IPS DF 6.9 (cell line): ENCODE results near the gene PIGT.
A peak's percentile ranks its signal among the peaks of the same experiment; 100 is the strongest.

Experiments used
- DNase-seq: peaks from one replicate; pipeline ENCODE4 v3.0.0-alpha.2; 2013; ENCODE audit warnings: low read depth, low spot score
- H3K27ac ChIP-seq: one replicate; pipeline ENCODE4 v1.5.1; 2013; ENCODE audit warnings: low read length, control low read depth
- H3K27me3 ChIP-seq: 2 replicates; pipeline ENCODE4 v1.6.1; 2013; ENCODE audit warnings: mild to moderate bottlenecking, low read length; ENCODE audit not compliant: control insufficient read depth, insufficient read depth
- H3K36me3 ChIP-seq: 2 replicates; pipeline ENCODE4 v1.6.1; 2013; ENCODE audit warnings: low read length; ENCODE audit not compliant: control insufficient read depth, insufficient read depth
- H3K4me1 ChIP-seq: 2 replicates; pipeline ENCODE4 v1.6.1; 2013; ENCODE audit warnings: low read length; ENCODE audit not compliant: control insufficient read depth, insufficient read depth
- H3K4me3 ChIP-seq: 2 replicates; pipeline ENCODE4 v1.5.1; 2013; ENCODE audit warnings: mild to moderate bottlenecking, low read length
- H3K9me3 ChIP-seq: 2 replicates; pipeline ENCODE4 v1.6.1; 2013; ENCODE audit warnings: low read length, inconsistent platforms; ENCODE audit not compliant: control insufficient read depth, insufficient read depth
- WGBS: extraction: QIAGEN DNeasy Blood & Tissue Kit; methylation state at CpG from one replicate; pipeline ENCODE4 v1.1.7; 2013; ENCODE audit warnings: mixed read lengths, missing lambda C conversion rate; ENCODE audit not compliant: insufficient read length, insufficient coverage; 5-methylcytosine and 5-hydroxymethylcytosine counted together

PIGT gene

GRCh38 chr20:45427236-45428149 is 11.6 kb downstream of the PIGT start:
- no CpG with 5 or more reads among the region's 14 CpGs for WGBS
- H3K36me3 ChIP-seq: peaks cover 10% of the 10 kb centered on the region; the same call in 1 of the 2 replicates
- no peak for DNase-seq

GRCh38 chr20:45429618-45430017 is 13.7 kb downstream of the PIGT start:
- DNase-seq: no peak
- WGBS: no CpG with 5 or more reads among the region's 2 CpGs
- Histone ChIP-seq H3K4me1 (no peaks in the 10 kb centered on the region), H3K9me3 (no peaks in the 10 kb centered on the region), H3K36me3 (peaks cover 4% of the 10 kb centered on the region; the same call in 1 of the 2 replicates), H3K27me3 (no peaks in the 10 kb centered on the region), H3K4me3 (no peak overlapping the region), H3K27ac (no peak overlapping the region)

More at GRCh38 chr20:45427236-45428149, 11.6 kb downstream of the PIGT start:
- no peaks in the 10 kb centered on the region for H3K9me3 ChIP-seq
- H3K4me3 ChIP-seq: no peak overlapping the region
- H3K27me3 ChIP-seq: no peaks in the 10 kb centered on the region
- no peak overlapping the region for H3K27ac ChIP-seq
- no peaks in the 10 kb centered on the region for H3K4me1 ChIP-seq

GRCh38 chr20:45432294-45432693 is 16.4 kb downstream of the PIGT start:
- Histone ChIP-seq H3K4me1 (no peaks in the 10 kb centered on the region), H3K27me3 (no peaks in the 10 kb centered on the region), H3K9me3 (no peaks in the 10 kb centered on the region), H3K36me3 (no peaks in the 10 kb centered on the region), H3K27ac (no peak overlapping the region), H3K4me3 (no peak overlapping the region)
- no CpG with 5 or more reads among the region's 5 CpGs for WGBS
- no peak for DNase-seq

- Histone ChIP-seq H3K27ac (no peak overlapping the region), H3K36me3 (no peaks in the 10 kb centered on the region), H3K4me3 (no peak overlapping the region), H3K9me3 (no peaks in the 10 kb centered on the region), H3K27me3 (no peaks in the 10 kb centered on the region), H3K4me1 (no peaks in the 10 kb centered on the region)
- no peak for DNase-seq
- no CpG with 5 or more reads among the region's 3 CpGs for WGBS
These were observed 17.4 kb downstream of the PIGT start for GRCh38 chr20:45433316-45433715.

GRCh38 chr20:45433976-45434375 is 18.0 kb downstream of the PIGT start:
- WGBS: no CpG with 5 or more reads among the region's 4 CpGs

GRCh38 chr20:45436732-45437485 is 21.0 kb downstream of the PIGT start:
- Histone ChIP-seq H3K27ac (no peak overlapping the region), H3K4me3 (peak overlapping the region; percentile 42; the same call in 1 of the 2 replicates), H3K4me1 (no peaks in the 10 kb centered on the region), H3K27me3 (no peaks in the 10 kb centered on the region), H3K36me3 (no peaks in the 10 kb centered on the region), H3K9me3 (no peaks in the 10 kb centered on the region)
- WGBS: no CpG with 5 or more reads among the region's 33 CpGs
- DNase-seq: peak; percentile 72

More at GRCh38 chr20:45433976-45434375, 18.0 kb downstream of the PIGT start:
- Histone ChIP-seq H3K27ac (no peak overlapping the region), H3K4me1 (no peaks in the 10 kb centered on the region), H3K9me3 (no peaks in the 10 kb centered on the region), H3K36me3 (no peaks in the 10 kb centered on the region), H3K4me3 (no peak overlapping the region), H3K27me3 (no peaks in the 10 kb centered on the region)
- DNase-seq: no peak

- Histone ChIP-seq H3K4me1 (no peaks in the 10 kb centered on the region), H3K27me3 (no peaks in the 10 kb centered on the region), H3K36me3 (no peaks in the 10 kb centered on the region), H3K27ac (no peak overlapping the region), H3K4me3 (no peak overlapping the region), H3K9me3 (no peaks in the 10 kb centered on the region)
- WGBS: no CpG with 5 or more reads among the region's 3 CpGs
- DNase-seq: no peak
These were observed 24.5 kb downstream of the PIGT start for GRCh38 chr20:45440424-45440823.

- H3K27me3 ChIP-seq: no peaks in the 10 kb centered on the region
- no peaks in the 10 kb centered on the region for H3K9me3 ChIP-seq
- H3K4me3 ChIP-seq: no peak overlapping the region
- no peaks in the 10 kb centered on the region for H3K4me1 ChIP-seq
- no CpG with 5 or more reads among the region's 5 CpGs for WGBS
- H3K27ac ChIP-seq: no peak overlapping the region
- DNase-seq: no peak
- H3K36me3 ChIP-seq: no peaks in the 10 kb centered on the region
These were observed 25.1 kb downstream of the PIGT start for GRCh38 chr20:45440891-45441685.

GRCh38 chr20:45441746-45442145 is 25.8 kb downstream of the PIGT start:
- no peaks in the 10 kb centered on the region for H3K4me1 ChIP-seq
- H3K27me3 ChIP-seq: no peaks in the 10 kb centered on the region
- no peaks in the 10 kb centered on the region for H3K36me3 ChIP-seq
- no peak for DNase-seq
- no CpG with 5 or more reads among the region's 1 CpG for WGBS
- H3K4me3 ChIP-seq: no peak overlapping the region
- no peaks in the 10 kb centered on the region for H3K9me3 ChIP-seq
- H3K27ac ChIP-seq: no peak overlapping the region

GRCh38 chr20:45444050-45444449 is 28.1 kb downstream of the PIGT start:
- H3K4me1 ChIP-seq: no peaks in the 10 kb centered on the region
- no peak overlapping the region for H3K27ac ChIP-seq
- H3K36me3 ChIP-seq: no peaks in the 10 kb centered on the region
- no peak for DNase-seq
- H3K27me3 ChIP-seq: no peaks in the 10 kb centered on the region
- no peaks in the 10 kb centered on the region for H3K9me3 ChIP-seq
- no peak overlapping the region for H3K4me3 ChIP-seq
